Measurements from ENCODE around the gene TMEM214.

Gene TMEM214

GRCh38 chr2:27042159-27042661 is 9.4 kb downstream of the TMEM214 start:
- no peak for DNase-seq

- DNase-seq, result no peak
Measured at GRCh38 chr2:27042985-27043634, 10.3 kb downstream of the TMEM214 start.

GRCh38 chr2:27049422-27050280 is 16.9 kb downstream of the TMEM214 start:
- DNase-seq, result peak in 1 of 2 donors; percentile 24

DNA sequence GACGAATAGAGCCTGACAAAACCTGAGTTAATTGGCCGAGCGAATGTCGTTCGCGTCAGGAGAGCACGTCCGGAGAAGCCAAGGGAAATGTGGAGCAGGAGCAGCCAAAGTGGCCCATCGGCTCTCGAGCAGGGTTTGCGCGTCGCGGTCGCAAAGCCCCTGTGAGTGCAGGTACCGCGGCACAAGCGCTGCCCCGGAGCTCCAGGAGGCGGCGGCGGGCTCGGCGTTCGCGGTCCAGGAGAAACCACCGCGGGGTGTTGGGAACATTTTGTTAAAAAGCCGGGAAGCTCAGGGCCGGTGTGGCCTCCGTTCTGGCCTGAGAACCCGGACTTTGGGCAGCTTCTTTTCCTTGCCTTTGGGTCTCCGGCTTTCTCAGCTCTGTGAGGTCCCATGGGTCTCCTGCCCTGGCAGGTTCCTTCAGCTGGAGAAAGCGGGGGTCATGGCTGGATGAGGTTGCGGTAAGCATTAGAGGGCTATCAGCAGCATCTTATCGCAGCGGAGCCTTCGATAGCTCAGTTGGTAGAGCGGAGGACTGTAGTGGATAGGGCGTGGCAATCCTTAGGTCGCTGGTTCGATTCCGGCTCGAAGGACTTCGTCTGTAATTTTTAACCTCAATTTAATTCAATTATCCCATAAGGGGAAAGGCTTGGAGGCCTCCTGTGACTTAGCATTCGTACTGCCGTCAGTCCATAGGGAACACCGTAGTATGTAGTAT is 17.7 kb downstream of the TMEM214 start:
- DNase-seq, result peak; percentile 87 to 94

GRCh38 chr2:27050996-27051901 is 18.5 kb downstream of the TMEM214 start, which contains the start of gene AGBL5:
Gene AGBL5, plus strand, starts transcription at chr2:27051668. Its CDS starts 1,291 bp downstream, at chr2:27052959.
- DNase-seq, result peak; percentile 87 to 89

DNA sequence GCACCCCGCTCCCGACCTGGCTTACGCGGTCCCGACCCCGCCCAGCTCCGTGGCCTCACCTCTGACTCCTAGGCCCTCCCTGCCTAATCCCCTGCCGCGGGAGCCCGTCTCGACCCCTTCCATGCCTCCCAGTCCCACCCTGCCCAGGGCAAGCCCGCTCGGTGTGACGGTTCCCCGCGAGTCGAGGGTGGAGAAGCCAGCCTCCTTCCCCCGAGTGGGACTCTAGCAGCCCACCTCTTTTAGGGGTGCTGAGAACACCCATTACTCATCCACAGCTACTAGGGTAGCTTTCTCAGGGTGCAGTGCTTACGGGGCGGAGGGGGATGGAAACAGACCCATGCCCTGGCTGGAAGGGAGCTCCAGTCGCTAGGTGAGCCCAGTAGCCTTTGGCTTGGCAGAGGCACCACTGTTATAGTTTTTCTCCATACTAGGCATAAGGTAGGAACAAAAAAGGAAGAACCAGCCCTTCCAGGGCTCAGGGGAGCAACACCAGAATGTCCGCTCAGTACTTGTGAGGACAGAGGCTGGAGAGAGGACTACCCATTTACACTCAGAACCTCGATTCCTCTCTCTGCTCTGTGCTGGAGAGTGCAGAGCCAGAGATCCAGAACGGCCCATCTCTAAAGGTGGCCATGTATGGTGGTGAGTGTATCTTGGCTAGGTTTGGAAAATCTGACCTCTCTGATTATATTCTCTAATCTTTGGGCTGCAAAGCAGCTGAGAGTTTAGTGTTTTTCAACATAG is 19.3 kb downstream of the TMEM214 start:
- DNase-seq, result no peak

DNA sequence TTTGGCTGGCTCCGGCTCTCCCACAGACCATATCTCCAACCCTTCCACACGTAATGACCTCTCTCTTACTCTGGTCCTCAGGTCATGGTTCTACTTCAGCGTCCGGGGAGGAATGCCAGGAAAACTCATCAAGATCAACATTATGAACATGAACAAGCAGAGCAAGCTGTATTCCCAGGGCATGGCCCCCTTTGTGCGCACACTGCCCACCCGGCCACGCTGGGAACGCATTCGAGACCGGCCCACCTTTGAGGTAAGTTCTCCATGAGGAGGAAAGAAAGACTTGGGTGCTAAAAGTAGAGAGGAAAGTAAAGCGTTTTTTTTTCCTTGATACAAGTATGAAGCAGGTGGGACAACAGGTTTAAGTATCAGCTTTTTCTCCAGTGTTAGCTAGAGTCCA is 20.6 kb downstream of the TMEM214 start:
- no peak for DNase-seq

DNA sequence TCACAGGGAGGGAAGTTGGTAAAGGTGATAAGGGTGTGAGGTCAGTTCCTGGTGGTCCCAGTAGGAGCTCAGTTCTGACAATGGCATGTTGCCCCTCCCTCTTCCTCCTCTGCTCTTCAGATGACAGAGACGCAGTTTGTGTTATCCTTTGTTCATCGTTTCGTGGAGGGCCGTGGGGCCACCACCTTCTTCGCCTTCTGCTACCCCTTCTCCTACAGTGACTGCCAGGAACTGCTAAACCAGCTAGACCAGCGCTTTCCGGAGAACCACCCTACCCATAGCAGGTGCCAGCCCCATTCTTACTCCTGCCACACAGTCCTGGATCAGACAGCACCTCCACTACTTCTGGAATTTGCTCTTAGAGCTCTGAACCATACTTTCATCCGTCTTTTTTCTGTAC is 21.0 kb downstream of the TMEM214 start:
- DNase-seq, result no peak

DNA sequence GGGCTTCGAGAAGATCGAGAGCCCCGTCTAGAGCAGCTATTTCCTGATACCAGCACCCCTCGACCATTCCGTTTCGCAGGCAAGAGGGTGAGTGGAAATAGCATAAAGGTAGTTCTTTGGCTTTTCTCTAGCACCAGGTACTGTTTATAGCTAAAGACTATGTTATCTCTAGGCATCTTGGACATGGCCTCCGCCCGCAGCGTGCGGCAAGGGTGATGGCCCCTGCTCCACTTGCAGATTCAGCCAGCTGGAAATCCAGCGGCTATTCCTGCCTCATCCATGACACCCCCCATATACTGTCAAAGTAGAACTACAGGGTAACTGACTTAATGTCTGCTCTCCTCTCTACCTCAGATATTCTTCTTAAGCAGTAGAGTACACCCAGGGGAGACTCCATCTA is 22.0 kb downstream of the TMEM214 start:
- DNase-seq, result no peak

DNA sequence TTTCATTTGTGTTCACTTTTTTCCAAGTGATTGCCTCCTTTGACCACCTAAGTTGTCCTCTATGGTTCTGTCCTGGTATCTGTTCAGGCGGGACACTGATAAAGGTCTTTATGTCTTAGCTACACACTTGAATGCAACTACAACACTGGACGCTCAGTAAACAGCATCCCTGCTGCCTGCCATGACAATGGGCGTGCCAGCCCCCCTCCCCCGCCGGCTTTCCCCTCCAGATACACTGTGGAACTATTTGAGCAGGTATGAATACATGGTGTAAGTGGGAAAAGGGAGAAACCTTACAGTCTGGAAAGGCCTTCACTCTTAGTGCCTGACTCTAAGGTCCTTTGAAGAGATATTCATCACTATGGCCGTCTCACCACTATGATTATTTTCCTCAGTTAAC is 24.4 kb downstream of the TMEM214 start:
- DNase-seq, result no peak

DNA sequence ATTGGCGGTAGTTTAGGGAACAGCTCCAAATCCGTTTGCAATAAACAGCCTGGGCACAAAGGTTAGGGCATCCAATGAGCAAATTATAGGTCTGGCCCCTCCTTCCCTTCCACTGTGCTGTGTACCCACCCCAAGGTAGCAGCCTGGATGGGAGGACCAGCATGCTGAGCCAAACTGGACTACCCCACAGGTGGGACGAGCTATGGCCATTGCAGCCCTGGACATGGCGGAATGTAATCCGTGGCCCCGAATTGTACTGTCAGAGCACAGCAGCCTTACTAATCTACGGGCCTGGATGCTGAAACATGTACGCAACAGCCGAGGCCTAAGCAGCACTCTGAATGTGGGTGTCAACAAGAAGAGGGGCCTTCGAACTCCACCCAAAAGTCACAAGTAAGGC is 25.4 kb downstream of the TMEM214 start:
- DNase-seq, result no peak

GRCh38 chr2:27059141-27059820 is 26.5 kb downstream of the TMEM214 start:
- DNase-seq, result no peak

DNA sequence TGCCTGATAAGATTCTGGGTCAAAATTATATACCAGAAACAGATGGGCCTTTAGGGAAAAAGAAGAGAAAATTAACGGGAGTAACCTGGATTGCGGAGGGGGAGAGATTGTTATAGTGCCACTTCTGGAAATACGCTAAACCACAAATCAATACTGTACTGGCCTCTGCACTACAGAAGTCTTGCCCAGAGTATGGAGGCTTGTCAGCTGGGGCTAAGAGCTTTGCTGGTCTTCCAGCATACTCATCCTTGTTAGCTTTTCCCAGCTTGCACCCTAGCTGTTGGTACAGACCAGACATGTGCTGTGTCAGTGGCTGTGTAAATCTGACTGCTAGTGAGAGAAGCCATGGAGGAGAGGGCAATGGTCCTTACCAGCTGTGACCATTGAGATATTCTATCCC is 27.6 kb downstream of the TMEM214 start:
- no peak for DNase-seq

DNA sequence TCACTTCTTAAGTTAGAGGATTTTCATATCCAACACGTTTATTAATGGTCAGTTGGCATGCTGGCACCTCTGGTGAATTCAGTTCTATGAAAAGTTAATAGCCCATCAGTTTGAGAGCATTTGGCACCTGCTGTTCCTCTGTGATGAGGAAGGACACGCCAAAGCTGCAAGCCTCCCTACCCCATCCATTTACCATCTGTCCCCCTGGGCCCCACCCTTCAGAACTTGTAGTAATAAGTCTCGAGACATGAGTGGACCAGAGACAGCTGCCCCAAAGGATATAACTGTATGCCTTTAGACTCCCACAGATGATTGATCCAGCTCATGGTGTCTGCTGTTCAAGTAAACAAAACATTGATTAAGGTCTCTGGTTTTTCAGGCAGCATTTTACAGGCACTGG is 32.4 kb downstream of the TMEM214 start:
- no peak for DNase-seq

DNA sequence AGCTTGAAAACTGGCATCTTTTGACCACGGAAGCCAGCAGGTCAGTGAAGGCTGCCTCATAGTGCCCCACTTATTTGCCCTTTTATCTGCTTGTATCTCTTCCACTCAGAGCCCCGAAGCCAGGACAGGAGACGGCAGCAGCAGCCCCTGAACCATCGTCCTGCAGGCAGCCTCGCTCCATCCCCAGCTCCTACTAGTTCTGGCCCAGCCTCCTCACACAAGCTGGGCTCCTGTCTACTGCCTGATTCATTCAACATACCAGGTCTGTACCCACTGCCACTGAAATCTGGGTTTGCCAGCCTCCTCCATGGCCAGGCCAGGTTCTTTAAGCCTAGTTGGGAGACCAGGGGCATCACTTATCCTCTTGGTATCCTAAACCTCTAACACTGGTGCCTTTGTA is 34.6 kb downstream of the TMEM214 start:
- no peak for DNase-seq

DNA sequence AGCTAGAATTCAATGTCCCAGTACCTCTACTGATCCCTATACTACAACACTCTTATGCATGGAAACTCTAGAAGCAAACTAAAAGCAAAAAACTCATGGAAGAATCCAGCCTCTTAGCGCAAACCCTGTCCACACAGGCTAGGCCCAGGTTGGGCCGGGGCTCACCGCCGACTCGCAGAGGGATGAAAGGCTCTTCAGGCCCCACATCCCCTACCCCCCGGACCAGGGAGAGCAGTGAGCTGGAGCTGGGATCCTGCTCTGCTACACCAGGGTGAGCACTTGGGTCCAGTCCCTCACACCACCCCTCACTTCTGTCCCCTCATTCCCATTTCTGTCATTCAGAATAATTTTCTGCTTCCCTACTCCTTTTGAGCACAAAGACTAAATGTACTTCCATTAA is 36.7 kb downstream of the TMEM214 start:
- DNase-seq, result no peak

GRCh38 chr2:27069961-27070618 is 37.3 kb downstream of the TMEM214 start:
- DNase-seq, result no peak

GRCh38 chr2:27070653-27071276 is 38.0 kb downstream of the TMEM214 start:
- no peak for DNase-seq

DNA sequence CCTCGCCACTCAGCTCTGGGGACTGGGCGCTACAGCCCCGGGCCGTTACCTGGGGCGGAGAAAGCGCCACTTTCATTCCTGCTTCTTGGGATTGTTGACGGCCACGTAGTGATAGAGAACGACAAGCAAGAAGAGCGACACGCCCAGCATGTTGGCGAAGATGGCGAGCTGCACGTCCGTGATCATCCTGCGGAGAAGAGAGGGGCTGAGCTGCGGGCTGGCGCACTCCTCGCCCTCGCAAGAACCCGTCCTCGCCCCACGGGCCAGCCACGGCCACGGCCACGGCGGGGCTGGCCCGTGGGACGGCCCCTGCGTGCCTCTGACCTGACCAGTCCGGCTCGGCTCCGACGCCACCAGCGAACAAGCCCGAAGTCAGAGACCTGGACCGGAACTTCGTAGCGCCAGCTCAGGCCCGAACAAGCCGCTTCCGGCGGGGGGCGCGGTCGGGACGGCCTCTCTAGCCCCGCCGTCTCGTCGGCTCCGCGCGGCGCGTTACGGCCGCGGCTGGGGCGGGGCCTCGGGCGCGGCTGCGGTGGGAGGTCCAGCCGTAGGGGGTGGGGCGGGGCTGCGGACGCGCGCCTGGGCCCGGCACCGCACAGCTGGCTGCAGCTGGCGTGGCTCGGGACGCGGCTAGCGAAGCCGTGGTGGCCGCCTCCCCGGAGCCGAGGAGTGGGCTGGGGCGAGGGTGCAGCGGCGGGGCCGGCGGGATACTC is 38.7 kb downstream of the TMEM214 start, which contains the start of gene OST4:
OST4 (minus strand) TSS at position 378 of the 713 bp plus-strand sequence.
- DNase-seq, result peak; percentile 48 to 74

All from bone marrow (tissue), 2 donors.